Body of pancreas (tissue), 4 donors: ENCODE measurements around the gene GALNT14. TPM values are rescaled to one million over a fixed set of nuclear protein-coding genes. Genes with fewer than 3 reads are reported as not detected.

ENCODE experiments used
- ATAC-seq: fragments of 150-250 bp; one replicate; pipeline ENCODE4 v1.9.1; 2016
- DNase-seq, 4 donors: peaks; one replicate each; pipeline ENCODE4 v3.0.0-alpha.2; 2019
- H3K27ac ChIP-seq, 4 donors: fragments of 200-600 bp; sonication (generic); 1 replicate in 3 of 4; 2 replicates in 1 of 4; pipeline versions ENCODE4 v1.5.1 to v1.6.1; 2016 to 2019; ENCODE audit warnings: mild to moderate bottlenecking in 1 of 4, mixed read lengths in 1 of 4, moderate library complexity in 1 of 4
- H3K27me3 ChIP-seq, 2 donors: fragments of 200-600 bp; sonication (generic); one replicate each; pipeline ENCODE4 v1.6.0; 2016; ENCODE audit warnings: mild to moderate bottlenecking in 1 of 2
- H3K36me3 ChIP-seq, 2 donors: fragments of 200-600 bp; sonication (generic); replicated peaks in 1 of 2; 2 replicates each; pipeline ENCODE4 v1.5.1; 2016; ENCODE audit warnings: low read depth in 2 of 2; ENCODE audit not compliant: insufficient read depth in 1 of 2
- H3K4me1 ChIP-seq: fragments of 200-600 bp; sonication (generic); one replicate; pipeline ENCODE4 v1.6.0; 2016
- H3K4me3 ChIP-seq, 2 donors: fragments of 200-600 bp; sonication (generic); 1 replicate in 1 of 2; 2 replicates in 1 of 2; pipeline ENCODE4 v1.5.1; 2016 to 2019
- H3K9me3 ChIP-seq, 3 donors: fragments of 200-600 bp; sonication (generic); 1 replicate in 2 of 3; 2 replicates in 1 of 3; pipeline ENCODE4 v1.5.1; 2016
- POLR2A ChIP-seq, 3 donors: fragments of 450-650 bp; IDR thresholded peaks; one replicate each; pipeline ENCODE4 v1.6.1; 2016; ENCODE audit warnings: antibody characterized with exemption in 3 of 3, mild to moderate bottlenecking in 2 of 3
- WGBS, 2 donors: methylation state at CpG; one replicate each; pipeline ENCODE4 v1.1.5; 2017; 5-methylcytosine and 5-hydroxymethylcytosine counted together
- intact Hi-C: fragments of 100-400 bp; cut with DNase I; formaldehyde crosslinking; loops from one replicate; pipeline ENCODE4 v1.15.1; 2023
- total RNA-seq, 2 donors: library from RNA; depleted of rRNA; stranded (reverse); fragments of >200 nt; gene quantifications; one replicate each; pipeline ENCODE4 v1.1.0, GENCODE V29; 2016
- TF ChIP-seq, protein P1 (sequence below), 7 experiments: fragments of 450-650 bp in 4 of 7; fragments of 200-600 bp in 3 of 7; sonication (generic) in 3 of 7; IDR thresholded peaks; one replicate each; pipeline ENCODE4 v1.5.1; 2016 to 2019; ENCODE audit warnings: antibody characterized with exemption in 7 of 7

GALNT14 gene
- total RNA-seq, 2 donors from 2014 or later, result 2.6 to 6.7 TPM

DNA sequence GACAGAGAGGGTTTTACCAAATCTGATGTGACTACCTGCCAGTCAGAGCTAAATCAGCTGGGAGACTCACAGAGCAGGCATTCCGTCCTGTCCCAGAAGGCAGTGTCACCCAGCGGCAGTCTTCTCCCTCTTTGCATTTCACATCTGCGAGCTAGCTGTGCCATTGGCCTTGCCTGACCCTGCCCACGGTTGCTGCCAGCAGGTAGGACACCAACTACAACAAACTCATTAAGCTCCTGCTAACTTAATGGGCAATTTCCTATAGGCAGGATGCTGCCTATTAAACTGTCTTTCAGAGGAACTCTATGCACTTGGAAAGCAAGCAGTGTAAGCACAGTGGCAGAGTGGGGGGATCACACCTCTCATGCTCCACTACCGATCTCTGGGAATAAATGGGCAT is 214.6 kb downstream of the GALNT14 start:
- intact Hi-C loops, result no loop called here
- no peak for TF ChIP-seq POLR2A (IDR thresholded peaks at IDR 0.05)
- TF ChIP-seq, protein P1, sequence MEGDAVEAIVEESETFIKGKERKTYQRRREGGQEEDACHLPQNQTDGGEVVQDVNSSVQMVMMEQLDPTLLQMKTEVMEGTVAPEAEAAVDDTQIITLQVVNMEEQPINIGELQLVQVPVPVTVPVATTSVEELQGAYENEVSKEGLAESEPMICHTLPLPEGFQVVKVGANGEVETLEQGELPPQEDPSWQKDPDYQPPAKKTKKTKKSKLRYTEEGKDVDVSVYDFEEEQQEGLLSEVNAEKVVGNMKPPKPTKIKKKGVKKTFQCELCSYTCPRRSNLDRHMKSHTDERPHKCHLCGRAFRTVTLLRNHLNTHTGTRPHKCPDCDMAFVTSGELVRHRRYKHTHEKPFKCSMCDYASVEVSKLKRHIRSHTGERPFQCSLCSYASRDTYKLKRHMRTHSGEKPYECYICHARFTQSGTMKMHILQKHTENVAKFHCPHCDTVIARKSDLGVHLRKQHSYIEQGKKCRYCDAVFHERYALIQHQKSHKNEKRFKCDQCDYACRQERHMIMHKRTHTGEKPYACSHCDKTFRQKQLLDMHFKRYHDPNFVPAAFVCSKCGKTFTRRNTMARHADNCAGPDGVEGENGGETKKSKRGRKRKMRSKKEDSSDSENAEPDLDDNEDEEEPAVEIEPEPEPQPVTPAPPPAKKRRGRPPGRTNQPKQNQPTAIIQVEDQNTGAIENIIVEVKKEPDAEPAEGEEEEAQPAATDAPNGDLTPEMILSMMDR (IDR thresholded peaks at IDR 0.05), result no peak
- Histone ChIP-seq H3K9me3 (no peaks in the 10 kb centered on the region), H3K27ac (no peak overlapping the region), H3K36me3 (no peaks in the 10 kb centered on the region), H3K27me3 (no peaks in the 10 kb centered on the region), H3K4me3 (no peak overlapping the region), H3K4me1 (no peaks in the 10 kb centered on the region)
- WGBS, 2 donors, result 67 to 80% methylated on average over 5 of the region's 5 CpGs
- no peak for ATAC-seq
- no peak for DNase-seq

DNA sequence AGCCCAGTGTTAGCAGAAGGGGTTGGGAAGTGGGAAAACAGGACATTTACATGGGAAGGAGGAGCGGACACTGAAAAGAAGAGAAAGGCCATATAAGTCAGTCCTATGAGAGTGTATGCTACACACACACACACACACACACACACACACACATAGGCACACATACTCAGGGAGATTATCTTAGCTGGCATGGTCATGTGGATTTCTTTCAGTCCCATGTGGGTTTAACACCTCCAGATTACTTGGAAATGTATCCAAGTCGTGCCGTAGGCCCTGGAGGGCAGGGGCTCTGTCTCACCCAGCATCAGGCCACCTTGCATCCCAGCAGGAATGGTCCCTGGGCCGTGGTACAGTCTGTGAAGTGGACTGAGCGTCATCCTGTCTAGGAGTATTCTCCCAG is 217.7 kb downstream of the GALNT14 start:
- Histone ChIP-seq H3K4me3 (no peak overlapping the region), H3K27me3 (no peaks in the 10 kb centered on the region), H3K36me3 (no peaks in the 10 kb centered on the region), H3K27ac (no peak overlapping the region), H3K4me1 (no peaks in the 10 kb centered on the region), H3K9me3 (no peaks in the 10 kb centered on the region)
- DNase-seq (no peak), ATAC-seq (no peak)
- intact Hi-C loops, result no loop called here
- 75 to 78% methylated on average over 5 of the region's 5 CpGs for WGBS, 2 donors
- no peak for TF ChIP-seq POLR2A (IDR thresholded peaks at IDR 0.05)
- TF ChIP-seq, protein P1 (IDR thresholded peaks at IDR 0.05), result no peak

DNA sequence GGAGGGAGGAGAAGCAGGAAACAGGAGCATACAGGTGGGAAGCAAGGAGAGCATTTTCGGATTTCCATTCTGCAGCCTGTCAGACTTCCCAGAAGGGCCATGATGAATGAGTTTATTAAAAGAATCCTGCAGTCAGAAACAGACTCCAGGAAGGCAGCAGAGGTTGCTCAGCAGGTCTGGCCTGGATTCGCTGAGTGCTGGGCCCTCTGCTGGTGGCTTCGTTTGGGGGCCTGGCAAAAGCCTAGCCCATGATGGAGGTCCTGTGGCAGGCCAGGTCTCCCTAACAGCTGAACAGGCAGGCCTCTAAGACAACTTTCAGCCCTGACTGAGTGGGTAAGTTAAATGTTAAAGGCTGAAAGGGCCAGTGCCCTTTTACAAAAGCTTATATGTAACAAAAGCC is 222.8 kb downstream of the GALNT14 start:
- intact Hi-C loops, result no loop called here
- Histone ChIP-seq H3K9me3 (no peaks in the 10 kb centered on the region), H3K27me3 (no peaks in the 10 kb centered on the region), H3K27ac (no peak overlapping the region), H3K36me3 (no peaks in the 10 kb centered on the region), H3K4me3 (no peak overlapping the region), H3K4me1 (no peaks in the 10 kb centered on the region)
- TF ChIP-seq POLR2A (IDR thresholded peaks at IDR 0.05), result no peak
- TF ChIP-seq, protein P1 (IDR thresholded peaks at IDR 0.05), result peak in 5 of 7 experiments; percentile 14 to 46 (median 30)
- DNase-seq (peak; percentile 17 to 54 (median 28)), ATAC-seq (no peak)
- 24 to 46% methylated on average over 3 of the region's 3 CpGs for WGBS, 2 donors

- no peaks in the 10 kb centered on the region for H3K36me3 ChIP-seq
- H3K27ac ChIP-seq, result no peak overlapping the region
- ATAC-seq (no peak), DNase-seq (no peak)
- H3K9me3 ChIP-seq, result no peaks in the 10 kb centered on the region
- intact Hi-C loops, result no loop called here
- H3K4me3 ChIP-seq, result no peak overlapping the region
- H3K4me1 ChIP-seq, result no peaks in the 10 kb centered on the region
- H3K27me3 ChIP-seq, result no peaks in the 10 kb centered on the region
- WGBS, 2 donors, result 93 to 98% methylated on average over 5 of the region's 5 CpGs
- TF ChIP-seq, protein P1 (IDR thresholded peaks at IDR 0.05), result no peak
- no peak for TF ChIP-seq POLR2A (IDR thresholded peaks at IDR 0.05)
Observed at GRCh38 chr2:30914456-30914855, 223.8 kb downstream of the GALNT14 start.

DNA sequence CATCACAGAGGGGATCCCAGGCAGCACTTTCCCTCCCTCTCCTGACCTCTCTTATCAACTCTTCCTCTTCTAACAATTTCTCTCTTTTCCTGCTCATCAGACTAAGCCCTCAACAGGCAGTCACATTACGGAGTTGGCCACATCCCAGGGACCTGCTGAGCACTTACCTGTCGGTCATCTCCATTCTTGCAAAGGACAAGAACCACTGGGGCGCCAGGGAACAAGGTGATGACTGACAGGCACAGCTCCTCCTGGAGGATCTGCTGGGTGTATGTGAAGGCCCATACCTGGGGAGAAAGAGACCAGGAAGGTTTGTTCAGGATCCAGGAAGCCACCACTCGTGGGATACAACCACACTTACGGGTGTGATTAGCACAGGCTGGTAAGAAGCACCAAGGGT is 226.2 kb downstream of the GALNT14 start:
- intact Hi-C loops, result no loop called here
- Histone ChIP-seq H3K9me3 (no peaks in the 10 kb centered on the region), H3K4me3 (no peak overlapping the region), H3K27me3 (no peaks in the 10 kb centered on the region), H3K27ac (no peak overlapping the region), H3K36me3 (no peaks in the 10 kb centered on the region), H3K4me1 (no peaks in the 10 kb centered on the region)
- ATAC-seq, result no peak
- TF ChIP-seq POLR2A (IDR thresholded peaks at IDR 0.05), result no peak
- TF ChIP-seq, protein P1 (IDR thresholded peaks at IDR 0.05), result no peak
- no peak for DNase-seq
- 80 to 91% methylated on average over 5 of the region's 5 CpGs for WGBS, 2 donors
